Measurements from ENCODE around the gene SLC4A4. TPM values are rescaled to one million over a fixed set of nuclear protein-coding genes. Genes with fewer than 3 reads are reported as not detected.

SLC4A4 gene
- total and polyA plus RNA-seq, 2 of the 8 experiments (the other 6 are each of a cell fraction or from before 2014, with no cell fraction given), result 0.67 to 2.8 TPM

GRCh38 chr4:71559957-71560571 lies 221.2 kb downstream of the SLC4A4 start (continued):
- TF ChIP-seq CHD7 (IDR thresholded peaks at IDR 0.05; ENCODE audit: insufficient replicate concordance, low read length), result no peak
- TF ChIP-seq GABPA (IDR thresholded peaks at IDR 0.05; ENCODE audit: borderline replicate concordance, insufficient read depth, low read length), result no peak
- no peak for TF ChIP-seq MAFK (IDR thresholded peaks at IDR 0.05; ENCODE audit: low read depth, low read length)

Measured in H1 (cell line).